Hematopoietic multipotent progenitor cell (in vitro differentiated cells): ENCODE results near the gene FAM3A. TPM values are rescaled to one million over a fixed set of nuclear protein-coding genes. Genes with fewer than 3 reads are reported as not detected.
"Not testable (repeated sequence)": the region's sequence is repeated elsewhere in the genome, so short reads cannot be mapped to it uniquely, and the experiment has no call there.

Experiments
- DNase-seq, 3 donors: peaks; one replicate each; pipeline ENCODE4 v3.0.0-alpha.2; 2011 to 2015; ENCODE audit warnings: low read depth in 2 of 3, low spot score in 2 of 3
- total RNA-seq: library from RNA; depleted of rRNA; stranded (reverse); fragments of >200 nt; gene quantifications from one replicate; pipeline ENCODE4 v1.2.3, GENCODE V29; 2012

Gene FAM3A
- total RNA-seq, 1 donor: 43.9 TPM

GRCh38 chrX:154506483-154507332 is 9.3 kb downstream of the FAM3A start:
- no peak for DNase-seq

DNA sequence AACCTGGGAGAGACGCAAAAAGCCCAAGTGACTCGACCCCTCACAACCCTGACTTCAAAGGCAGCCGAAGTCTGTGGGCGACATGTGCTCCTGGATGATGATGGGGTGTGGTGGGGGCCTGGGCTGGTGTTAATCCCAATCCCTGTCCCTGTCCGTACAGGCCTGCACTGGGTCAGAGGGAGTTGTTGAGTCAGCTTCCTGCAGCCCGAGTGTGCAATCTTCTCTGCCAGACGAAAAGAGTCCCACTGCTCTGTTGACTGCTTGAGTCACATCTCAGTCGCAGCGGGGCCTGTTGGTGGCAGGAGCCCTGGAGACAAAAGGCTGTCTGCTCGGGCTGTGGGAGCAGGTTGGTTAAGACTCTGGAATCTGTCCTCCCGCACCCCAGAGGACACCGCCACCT is 10.3 kb downstream of the FAM3A start:
- no peak for DNase-seq

GRCh38 chrX:154502989-154503388 is 13.0 kb downstream of the FAM3A start:
- DNase-seq: no peak

DNA sequence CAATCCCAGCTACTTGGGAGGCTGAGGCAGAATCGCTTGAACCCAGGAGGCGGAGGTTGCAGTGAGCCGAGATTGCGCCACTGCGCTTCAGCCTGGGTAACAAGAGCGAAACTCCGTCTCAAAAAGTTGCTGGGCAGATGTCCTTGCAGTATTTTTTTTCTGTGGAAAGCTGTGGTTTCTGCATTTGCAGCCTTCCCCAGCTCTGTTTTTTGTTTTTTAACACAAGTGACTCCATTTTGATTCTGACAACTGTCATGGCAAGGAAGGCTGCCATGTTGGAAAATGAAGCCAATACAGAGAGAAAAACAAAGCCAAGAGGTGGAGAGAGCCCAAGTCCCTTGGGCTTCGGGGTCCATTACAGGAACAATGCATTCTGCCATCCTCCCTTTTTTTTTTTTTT is 13.9 kb downstream of the FAM3A start:
- DNase-seq: no peak

DNA sequence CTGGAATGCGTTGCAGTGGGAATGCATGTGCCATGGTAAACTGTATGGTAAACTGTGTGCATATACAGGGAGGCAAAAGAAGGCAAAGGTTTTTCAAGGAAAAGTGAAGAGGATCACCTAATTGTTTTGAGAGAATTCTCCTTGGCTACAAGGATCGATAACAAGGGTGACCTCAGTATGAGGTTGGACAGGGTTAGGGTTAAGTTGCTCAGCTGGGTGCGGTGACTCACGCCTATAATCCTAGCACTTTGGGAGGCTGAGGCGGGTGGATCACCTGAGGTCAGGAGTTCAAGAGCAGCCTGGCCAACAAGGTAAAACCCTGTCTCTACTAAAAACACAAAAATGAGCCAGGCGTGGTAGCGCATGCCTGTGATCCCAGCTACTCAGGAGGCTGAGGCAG is 14.6 kb downstream of the FAM3A start:
- DNase-seq: not testable (repeated sequence)

DNA sequence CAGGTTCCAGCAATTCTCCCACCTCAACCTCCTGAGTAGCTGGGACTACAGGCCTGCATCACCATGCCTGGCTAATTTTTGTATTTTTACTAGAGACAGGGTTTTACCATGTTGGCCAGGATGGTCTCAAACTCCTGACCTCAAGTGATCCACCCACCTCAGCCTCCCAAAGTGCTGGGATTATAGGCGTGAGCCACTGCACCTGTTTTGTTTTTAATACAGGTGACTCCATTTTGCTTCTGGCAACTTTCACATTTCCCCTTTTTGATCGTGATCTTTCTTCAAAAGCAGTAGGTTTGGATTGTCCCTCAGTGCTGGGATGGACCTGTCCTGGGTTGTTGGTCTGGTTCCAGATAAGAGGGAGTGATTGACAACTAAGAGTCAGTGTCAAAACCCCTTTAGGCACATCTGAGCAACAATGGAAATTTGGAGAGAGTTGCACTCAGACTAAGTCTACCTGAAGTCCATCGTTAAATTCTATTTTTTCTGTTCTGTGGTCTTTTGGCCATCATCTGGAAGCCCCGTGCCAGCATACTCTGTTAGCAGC is 19.4 kb downstream of the FAM3A start:
- DNase-seq: not testable (repeated sequence)

DNA sequence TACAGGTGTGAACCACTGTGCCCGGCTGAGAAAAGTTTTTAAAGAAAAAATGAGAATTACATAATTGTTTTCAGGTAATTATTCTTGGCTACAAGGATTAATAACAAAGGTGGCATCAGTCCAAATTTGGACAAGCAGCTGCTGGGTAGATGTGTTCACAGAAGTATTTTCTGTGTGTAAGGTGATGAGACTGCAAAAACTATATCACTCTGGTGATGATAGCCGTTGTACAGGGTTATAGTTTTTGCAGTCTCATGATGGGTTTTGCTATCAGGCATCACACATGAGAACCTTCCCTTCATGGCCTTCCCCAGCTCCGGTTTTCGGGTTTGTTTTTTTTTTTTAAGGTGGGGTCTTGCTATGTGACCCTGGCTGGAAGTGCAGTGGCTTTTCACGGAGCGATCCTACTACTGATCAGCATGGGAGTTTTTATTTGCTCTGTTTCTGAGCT is 20.5 kb downstream of the FAM3A start:
- peak in 1 of 3 donors; percentile 71 for DNase-seq

DNA sequence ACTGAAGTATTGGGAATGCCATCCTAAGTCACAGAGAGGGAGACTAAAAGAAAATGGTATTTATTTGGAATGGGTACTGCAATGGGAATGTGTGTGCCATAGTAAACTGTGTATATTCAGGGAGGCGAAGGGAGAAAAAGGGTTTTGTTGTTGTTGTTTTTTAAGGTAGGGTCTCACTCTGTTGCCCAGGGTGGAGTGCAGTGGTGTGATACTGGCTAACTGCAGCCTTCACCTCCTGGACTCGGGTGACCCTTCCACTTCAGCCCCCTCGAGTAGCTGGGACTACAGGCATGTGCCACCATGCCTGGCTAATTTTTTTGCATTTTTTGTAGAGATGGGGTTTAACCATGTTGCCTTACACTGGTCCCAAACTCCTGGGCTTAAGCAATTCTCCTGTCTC is 21.3 kb downstream of the FAM3A start:
- DNase-seq: no peak

GRCh38 chrX:154490414-154491083 is 25.5 kb downstream of the FAM3A start, which contains the start of gene SLC10A3:
Gene SLC10A3, minus strand, starts transcription at chrX:154490629. Its CDS starts 1,689 bp downstream, at chrX:154488940.
- DNase-seq: peak; percentile 57 to 92 (median 92)

GRCh38 chrX:154490021-154490413 is 26.0 kb downstream of the FAM3A start:
- DNase-seq: peak in 2 of 3 donors; percentile 40 to 54

- no peak for DNase-seq
These were observed 26.9 kb downstream of the FAM3A start for GRCh38 chrX:154489182-154489581.

DNA sequence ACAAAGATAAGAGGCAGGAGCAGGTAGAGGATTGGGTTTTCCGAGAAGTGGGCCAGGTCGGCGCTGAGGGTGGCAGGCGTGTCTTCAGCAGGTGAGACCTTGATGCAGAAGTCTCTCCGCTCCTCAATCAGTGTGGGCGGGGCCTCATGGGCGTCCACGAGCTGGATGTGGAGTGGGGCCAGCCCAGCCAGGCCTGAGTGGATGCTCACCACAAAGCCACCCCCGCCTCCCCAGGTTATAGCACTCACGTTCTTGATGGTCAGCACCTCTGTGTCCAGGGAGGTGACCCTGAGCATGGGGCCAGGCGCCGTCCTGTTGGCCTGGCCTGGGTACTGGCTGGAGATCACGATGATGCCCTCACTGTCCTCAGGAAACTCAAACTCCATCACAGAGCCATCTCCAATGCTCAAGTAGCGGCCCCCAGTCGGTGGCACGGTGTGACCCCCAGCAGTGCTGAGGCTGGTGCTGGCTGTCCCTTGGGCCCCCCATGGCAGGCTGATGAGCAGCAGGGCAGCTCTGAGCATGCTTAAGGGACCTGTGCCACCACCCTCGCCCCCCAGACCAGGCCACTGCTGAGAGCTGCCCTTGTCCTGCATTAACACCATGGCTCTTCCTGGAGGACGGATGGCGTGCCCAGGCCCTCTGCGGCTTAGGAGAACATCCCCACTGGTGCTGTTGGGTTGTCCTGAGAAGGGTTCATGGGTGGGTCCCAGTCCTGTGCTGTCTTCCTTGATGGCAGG is 27.5 kb downstream of the FAM3A start:
- no peak for DNase-seq

GRCh38 chrX:154487518-154488290 is 28.3 kb downstream of the FAM3A start:
- DNase-seq: no peak

DNA sequence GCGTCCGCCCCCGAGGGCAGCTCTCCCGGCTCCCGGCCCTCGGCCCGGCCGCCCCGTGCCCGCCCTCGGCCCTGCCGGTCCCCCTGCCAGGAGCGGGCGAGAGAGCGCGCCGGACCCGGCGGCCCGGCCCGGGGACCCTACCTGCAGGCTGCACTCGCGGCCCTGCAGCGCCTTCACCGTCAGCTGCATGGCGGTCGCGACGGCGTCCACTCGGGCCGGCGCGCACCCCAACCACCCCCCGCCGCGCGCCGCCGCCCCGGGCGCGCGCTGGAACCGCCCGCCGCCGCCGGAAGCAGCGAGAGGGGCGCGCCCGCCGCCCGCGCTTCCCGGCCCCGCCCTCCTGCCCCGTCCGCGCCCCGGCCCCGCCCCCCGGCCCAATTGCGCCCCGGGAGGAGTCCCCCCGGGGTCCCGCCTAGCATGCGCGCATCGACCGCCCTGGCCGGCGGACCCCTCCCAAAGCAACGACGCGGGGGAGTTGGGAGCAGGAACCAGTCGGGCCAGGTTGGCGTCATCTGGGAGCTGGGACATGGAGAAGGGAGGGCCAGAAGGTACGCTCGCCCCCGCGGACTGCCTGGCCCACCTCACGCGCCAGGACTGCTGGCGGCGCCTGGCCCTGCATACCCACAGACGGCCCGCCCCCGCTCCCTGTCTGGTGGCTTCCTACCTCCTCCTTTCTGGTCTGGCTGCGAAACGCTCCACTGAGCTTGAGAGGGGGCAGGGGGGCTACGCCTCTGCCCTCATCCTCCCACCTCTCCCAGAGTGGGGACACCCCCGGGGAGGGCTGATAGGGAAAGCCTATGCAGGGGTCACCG is 29.4 kb downstream of the FAM3A start, which contains the start of gene UBL4A:
Gene UBL4A (minus strand): TSS at position 220 of the 812 bp plus-strand sequence. CDS start 31 bp downstream, at position 189.
- DNase-seq: peak in 2 of 3 donors; percentile 58 to 64

- DNase-seq: peak in 1 of 3 donors; percentile 15
These were observed 30.0 kb downstream of the FAM3A start for GRCh38 chrX:154486052-154486395.

- no peak for DNase-seq
These were observed 30.6 kb downstream of the FAM3A start for GRCh38 chrX:154485150-154486051.

- DNase-seq: no peak
These were observed 31.5 kb downstream of the FAM3A start for GRCh38 chrX:154484255-154485149.
